Anterior cingulate cortex (tissue), 58 donors: ENCODE measurements around the gene SYNGR3.
A peak's percentile ranks its signal among the peaks of the same experiment; 100 is the strongest.
"Not testable (repeated sequence)": the region's sequence is repeated elsewhere in the genome, so short reads cannot be mapped to it uniquely, and the experiment has no call there.

Experiments used
- DNase-seq, 58 donors: peaks; one replicate each; lab custom pipeline; 2025; lab: John Stamatoyannopoulos, UW

Gene SYNGR3

GRCh38 chr16:2004795-2005517 lies 15.2 kb downstream of the SYNGR3 start:
- DNase-seq = no peak

- DNase-seq = peak in 6 of 58 donors; percentile 16 to 55 (median 30)
These were observed 15.9 kb downstream of the SYNGR3 start for GRCh38 chr16:2005646-2006045.

- no peak for DNase-seq
These were observed 16.5 kb downstream of the SYNGR3 start for GRCh38 chr16:2006317-2006716.

GRCh38 chr16:2007081-2007836 lies 17.5 kb downstream of the SYNGR3 start:
- no peak for DNase-seq

- no peak for DNase-seq
These were observed 18.3 kb downstream of the SYNGR3 start for GRCh38 chr16:2008009-2008526.

- no peak for DNase-seq
These were observed 18.9 kb downstream of the SYNGR3 start for GRCh38 chr16:2008631-2009163.

- DNase-seq = peak in 2 of 58 donors; percentile 44 to 45
These were observed 19.5 kb downstream of the SYNGR3 start for GRCh38 chr16:2009164-2009711.

GRCh38 chr16:2009791-2010510 lies 20.2 kb downstream of the SYNGR3 start, which contains the start of gene ZNF598:
ZNF598 (minus strand) TSS chr16:2009821.
- peak in 56 of 58 donors; percentile 15 to 89 (median 70) for DNase-seq

- DNase-seq = not testable (repeated sequence)
These were observed 22.0 kb downstream of the SYNGR3 start for GRCh38 chr16:2011726-2012125.

GRCh38 chr16:2013527-2013926 lies 23.8 kb downstream of the SYNGR3 start:
- no peak for DNase-seq

GRCh38 chr16:2015117-2015946 lies 25.6 kb downstream of the SYNGR3 start:
- no peak for DNase-seq

GRCh38 chr16:2015947-2016208 lies 26.1 kb downstream of the SYNGR3 start:
- DNase-seq = no peak

- DNase-seq = peak in 1 of 58 donors; percentile 11
These were observed 26.7 kb downstream of the SYNGR3 start for GRCh38 chr16:2016407-2016922.

GRCh38 chr16:2019518-2019920 lies 29.7 kb downstream of the SYNGR3 start, which contains the start of gene NPW:
NPW (plus strand) TSS chr16:2019785.
- no peak for DNase-seq

- no peak for DNase-seq
These were observed 30.4 kb downstream of the SYNGR3 start for GRCh38 chr16:2019921-2020831.

GRCh38 chr16:2022723-2023091 lies 32.9 kb downstream of the SYNGR3 start:
- no peak for DNase-seq

GRCh38 chr16:2023092-2024031 lies 33.6 kb downstream of the SYNGR3 start:
- peak in 57 of 58 donors; percentile 21 to 96 (median 83) for DNase-seq
